MCF 10A (cell line): ENCODE data around the gene CARD8. TPM values are rescaled to one million over a fixed set of nuclear protein-coding genes. Genes with fewer than 3 reads are reported as not detected.
"Not testable (repeated sequence)": the region's sequence is repeated elsewhere in the genome, so short reads cannot be mapped to it uniquely, and the experiment has no call there.

ENCODE experiments used
- BruUV-seq: library from RNA; stranded (reverse); fragments of 400-500 nt; replicated peaks from 2 replicates; lab custom pipeline; 2021; lab: Mats Ljungman, UMichigan
- CTCF ChIA-PET: fragments of 300-600 bp; sonication (Branson Sonifier 250); formaldehyde crosslinking; extraction: SDS; loops from one replicate; lab custom pipeline; 2021; ENCODE audit warnings: antibody characterized with exemption, inconsistent platforms; lab: Yijun Ruan, JAX
- POLR2A ChIA-PET: fragments of 300-600, 350-650 bp; sonication (Branson Sonifier 250); formaldehyde crosslinking; extraction: SDS; loops from one replicate; lab custom pipeline; 2020; ENCODE audit warnings: antibody characterized with exemption, inconsistent platforms; lab: Yijun Ruan, JAX
- DNase-seq: peaks from one replicate; pipeline ENCODE4 v3.0.0-alpha.2; 2018; ENCODE audit not compliant: unreplicated experiment
- H3K27ac Mint-ChIP-seq: one replicate; pipeline ENCODE4 v1.8.0; 2022; ENCODE audit warnings: mild to moderate bottlenecking, low read depth, mixed read lengths; ENCODE audit not compliant: unreplicated experiment
- H3K27me3 Mint-ChIP-seq: one replicate; pipeline ENCODE4 v1.8.0; 2022; ENCODE audit warnings: mixed read lengths; ENCODE audit not compliant: insufficient read depth, unreplicated experiment
- H3K36me3 Mint-ChIP-seq: one replicate; pipeline ENCODE4 v1.8.0; 2022; ENCODE audit warnings: mild to moderate bottlenecking, moderate library complexity, mixed read lengths; ENCODE audit not compliant: insufficient read depth, unreplicated experiment
- H3K4me1 Mint-ChIP-seq: one replicate; pipeline ENCODE4 v1.8.0; 2022; ENCODE audit warnings: mixed read lengths; ENCODE audit not compliant: insufficient read depth, unreplicated experiment
- H3K4me3 Mint-ChIP-seq: one replicate; pipeline ENCODE4 v1.8.0; 2022; ENCODE audit warnings: mild to moderate bottlenecking, moderate library complexity, mixed read lengths; ENCODE audit not compliant: unreplicated experiment
- H3K9me3 Mint-ChIP-seq: one replicate; pipeline ENCODE4 v1.8.0; 2022; ENCODE audit warnings: mixed read lengths; ENCODE audit not compliant: unreplicated experiment
- CTCF ChIP-seq: fragments of 200-600 bp; IDR thresholded peaks from one replicate; pipeline ENCODE4 v1.8.0; 2022; ENCODE audit warnings: antibody characterized with exemption, mild to moderate bottlenecking; ENCODE audit not compliant: unreplicated experiment
- intact Hi-C: fragments of 100-400 bp; cut with micrococcal nuclease; formaldehyde crosslinking; loops from 2 replicates; pipeline ENCODE4 v1.14.1; 2022
- total RNA-seq: library from RNA; stranded (reverse); gene quantifications from 2 replicates; pipeline ENCODE4 v1.2.3, GENCODE V29; 2022

Gene CARD8
- total RNA-seq, 1 experiment from 2014 or later = 16.0 TPM

DNA sequence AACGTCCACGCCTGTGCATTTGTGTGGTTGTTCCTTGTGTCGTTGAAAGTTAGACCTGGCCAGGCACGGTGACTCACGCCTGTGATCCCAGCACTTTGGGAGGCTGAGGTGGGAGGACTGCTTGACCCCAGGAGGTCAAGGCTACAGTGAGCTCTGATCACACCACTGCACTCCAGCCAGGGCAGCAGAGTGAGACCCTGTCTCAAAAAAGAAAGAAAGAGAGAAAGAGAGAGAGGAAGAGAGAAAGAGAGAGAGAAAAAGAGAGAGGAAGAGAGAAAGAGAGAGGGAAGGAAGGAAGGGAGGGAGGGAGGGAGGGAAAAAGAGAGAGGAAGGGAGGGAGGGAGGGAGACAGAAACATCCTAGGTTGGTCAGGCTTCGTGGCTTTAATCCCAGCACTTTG, 19.2 kb upstream of the CARD8 start:
- intact Hi-C loops = no loop called here
- no TSS peak for BruUV-seq
- ChIA-PET POLR2A (interaction anchor here (0.6 kb wide), 1 partner anchor 19 kb away, joined by 6 read pairs; no protein-coding TSS in a partner anchor), CTCF (interaction anchor here (1.6 kb wide), 1 partner anchor 10 kb away, joined by 4 read pairs; no protein-coding TSS in a partner anchor)
- Mint-ChIP-seq H3K4me1 (peaks cover 5% of the 10 kb centered on the region), H3K4me3 (no peak overlapping the region), H3K36me3 (no peaks in the 10 kb centered on the region), H3K27ac (no peak overlapping the region), H3K27me3 (peaks cover 5% of the 10 kb centered on the region), H3K9me3 (no peaks in the 10 kb centered on the region)
- no peak for TF ChIP-seq CTCF
- DNase-seq = no peak

- no TSS peak for BruUV-seq
- Mint-ChIP-seq H3K27ac (no peak overlapping the region), H3K9me3 (no peaks in the 10 kb centered on the region), H3K27me3 (peaks cover 9% of the 10 kb centered on the region), H3K4me3 (no peak overlapping the region), H3K4me1 (peaks cover 5% of the 10 kb centered on the region), H3K36me3 (no peaks in the 10 kb centered on the region)
- DNase-seq = no peak
- no peak for TF ChIP-seq CTCF
- POLR2A ChIA-PET = no interaction called here
- CTCF ChIA-PET = interaction anchor here (1.6 to 2.1 kb wide), 2 partner anchors 9 to 16 kb away, joined by 4 to 10 read pairs; no protein-coding TSS in a partner anchor
- intact Hi-C loops = no loop called here
These were observed 18.5 kb upstream of the CARD8 start for GRCh38 chr19:48274173-48274572.

- POLR2A ChIA-PET = interaction anchor here (1.3 to 2.4 kb wide), 4 partner anchors 10 to 62 kb away, joined by 3 to 10 read pairs (median 4); partner anchors contain the start of gene CARD8
- H3K27ac Mint-ChIP-seq = no peak overlapping the region
- TF ChIP-seq CTCF = no peak
- CTCF ChIA-PET = interaction anchor here (0.6 to 2.1 kb wide), 6 partner anchors 11 to 140 kb away, joined by 3 to 10 read pairs (median 4); no protein-coding TSS in a partner anchor
- peaks cover 5% of the 10 kb centered on the region for H3K36me3 Mint-ChIP-seq
- peaks cover 5% of the 10 kb centered on the region for H3K4me1 Mint-ChIP-seq
- peak; percentile 50 for DNase-seq
- no TSS peak for BruUV-seq
- H3K27me3 Mint-ChIP-seq = peaks cover 9% of the 10 kb centered on the region
- intact Hi-C loops = loop anchor here (1.0 kb wide), 1 partner anchor 20 kb away; no protein-coding TSS in a partner anchor
- peak overlapping the region; percentile 70 for H3K4me3 Mint-ChIP-seq
- no peaks in the 10 kb centered on the region for H3K9me3 Mint-ChIP-seq
These were observed 15.9 kb upstream of the CARD8 start for GRCh38 chr19:48271531-48272151.

GRCh38 chr19:48269617-48270026, 13.9 kb upstream of the CARD8 start:
- BruUV-seq, H3K27me3 Mint-ChIP-seq, H3K4me3 Mint-ChIP-seq, DNase-seq, H3K36me3 Mint-ChIP-seq, H3K27ac Mint-ChIP-seq, POLR2A ChIA-PET, H3K4me1 Mint-ChIP-seq, H3K9me3 Mint-ChIP-seq: not testable (repeated sequence)
- CTCF ChIA-PET = interaction anchor here (0.7 to 6.2 kb wide), 4 partner anchors 9 to 192 kb away, joined by 4 to 65 read pairs (median 5); no protein-coding TSS in a partner anchor
- intact Hi-C loops = loop anchor here (10.0 kb wide), 1 partner anchor 315 kb away; no protein-coding TSS in a partner anchor

DNA sequence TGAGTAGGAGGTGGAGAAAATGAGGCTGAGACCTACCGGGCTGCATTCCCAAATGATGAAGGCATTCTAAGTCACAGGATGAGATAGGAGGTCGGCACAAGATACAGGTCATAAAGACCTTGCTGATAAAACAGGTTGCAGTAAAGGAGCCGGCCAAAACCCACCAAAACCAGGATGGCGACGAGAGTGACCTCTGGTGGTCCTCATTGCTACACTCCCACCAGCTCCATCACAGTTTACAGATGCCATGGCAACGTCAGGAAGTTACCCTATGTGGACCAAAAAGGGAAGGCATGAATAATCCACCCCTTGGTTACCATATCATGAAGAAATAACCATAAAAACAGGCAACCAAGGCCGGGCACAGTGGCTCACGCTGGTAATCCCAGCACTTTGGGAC, 9.6 kb upstream of the CARD8 start:
- DNase-seq, H3K36me3 Mint-ChIP-seq, H3K9me3 Mint-ChIP-seq, H3K27ac Mint-ChIP-seq, POLR2A ChIA-PET, H3K4me1 Mint-ChIP-seq, H3K27me3 Mint-ChIP-seq, H3K4me3 Mint-ChIP-seq, BruUV-seq: not testable (repeated sequence)
- intact Hi-C loops = loop anchor here (10.0 kb wide), 1 partner anchor 319 kb away; no protein-coding TSS in a partner anchor
- CTCF ChIA-PET = interaction anchor here (0.7 to 6.2 kb wide), 5 partner anchors 8 to 154 kb away, joined by 3 to 65 read pairs (median 4); partner anchors contain the start of gene PLA2G4C

- H3K36me3 Mint-ChIP-seq, H3K27me3 Mint-ChIP-seq, H3K9me3 Mint-ChIP-seq, BruUV-seq, H3K4me1 Mint-ChIP-seq, DNase-seq, H3K27ac Mint-ChIP-seq: not testable (repeated sequence)
- ChIA-PET CTCF (interaction anchor here (0.6 to 4.0 kb wide), 15 partner anchors 8 to 316 kb away, joined by 3 to 21 read pairs (median 4); no protein-coding TSS in a partner anchor), POLR2A (interaction anchor here (0.6 to 1.2 kb wide), 3 partner anchors 56 to 106 kb away, joined by 3 to 4 read pairs (median 4); no protein-coding TSS in a partner anchor)
- H3K4me3 Mint-ChIP-seq = peak overlapping the region; percentile 70
- intact Hi-C loops = loop anchor here (1.0 to 10.0 kb wide), 3 partner anchors 108 to 324 kb away; no protein-coding TSS in a partner anchor
These were observed 4.6 kb upstream of the CARD8 start for GRCh38 chr19:48260359-48260714.
